SW 1271 (cell line): ENCODE measurements around the gene PTH2.

Experiments
- DNase-seq, 2 experiments: peaks; one replicate each; lab custom pipeline; 2025; lab: John Stamatoyannopoulos, UW

Gene PTH2

DNA sequence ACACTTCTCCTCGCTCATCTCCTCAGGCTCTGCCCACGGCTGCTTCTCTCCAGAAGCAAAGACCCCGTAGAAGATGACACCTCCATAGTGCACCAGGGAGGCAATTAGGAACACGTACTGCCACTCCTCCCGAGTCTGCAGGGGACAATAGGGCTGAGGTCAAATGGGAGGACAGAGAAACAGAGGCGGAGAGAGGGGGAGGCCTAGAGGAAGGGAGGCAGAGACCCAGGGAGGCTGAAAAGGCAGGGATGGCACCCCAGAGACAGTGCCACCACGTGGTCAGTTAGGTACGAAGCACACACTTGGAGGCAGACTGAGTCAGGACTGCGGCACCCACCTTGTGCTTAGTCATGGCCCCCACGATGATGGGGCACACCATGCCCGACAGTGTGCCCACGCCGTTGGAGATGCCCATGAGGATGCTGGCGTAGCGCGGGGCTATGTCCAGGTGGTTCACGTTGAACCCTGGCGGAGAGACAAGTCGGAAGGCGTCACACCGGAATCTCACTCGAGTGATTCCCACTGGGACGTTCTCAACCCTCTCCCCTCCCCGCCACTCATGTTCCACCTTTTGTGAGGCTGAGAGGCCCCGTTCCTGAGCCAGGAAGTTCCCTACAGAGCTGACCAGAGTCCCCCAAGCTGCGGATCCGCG lies 7.6 kb upstream of the PTH2 start:
- no peak for DNase-seq

DNA sequence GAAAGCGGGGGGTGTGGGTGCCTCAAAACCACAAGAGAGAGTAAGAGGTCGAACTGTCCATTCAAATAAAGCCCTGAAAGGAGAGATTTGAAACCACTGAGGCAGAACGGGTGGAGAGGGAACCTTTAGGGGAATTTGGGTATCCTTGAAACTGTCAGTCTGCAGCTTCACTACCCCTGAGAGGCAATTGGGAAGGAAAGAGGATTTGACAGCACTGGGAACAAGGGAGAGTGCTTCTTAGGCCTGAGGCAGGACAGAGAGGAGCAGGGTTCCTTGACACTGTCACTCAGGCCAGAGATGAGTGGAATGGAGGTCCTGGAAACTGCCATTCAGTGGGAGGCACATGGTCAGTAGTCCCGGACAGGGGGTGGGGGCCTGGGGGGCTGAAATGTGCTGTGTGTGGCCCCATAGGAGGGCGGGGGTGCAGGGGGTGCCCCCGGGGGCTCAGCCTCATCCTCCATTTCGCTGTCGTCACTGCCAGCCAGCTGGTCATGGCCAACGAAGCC lies 7.0 kb upstream of the PTH2 start:
- no peak for DNase-seq

DNA sequence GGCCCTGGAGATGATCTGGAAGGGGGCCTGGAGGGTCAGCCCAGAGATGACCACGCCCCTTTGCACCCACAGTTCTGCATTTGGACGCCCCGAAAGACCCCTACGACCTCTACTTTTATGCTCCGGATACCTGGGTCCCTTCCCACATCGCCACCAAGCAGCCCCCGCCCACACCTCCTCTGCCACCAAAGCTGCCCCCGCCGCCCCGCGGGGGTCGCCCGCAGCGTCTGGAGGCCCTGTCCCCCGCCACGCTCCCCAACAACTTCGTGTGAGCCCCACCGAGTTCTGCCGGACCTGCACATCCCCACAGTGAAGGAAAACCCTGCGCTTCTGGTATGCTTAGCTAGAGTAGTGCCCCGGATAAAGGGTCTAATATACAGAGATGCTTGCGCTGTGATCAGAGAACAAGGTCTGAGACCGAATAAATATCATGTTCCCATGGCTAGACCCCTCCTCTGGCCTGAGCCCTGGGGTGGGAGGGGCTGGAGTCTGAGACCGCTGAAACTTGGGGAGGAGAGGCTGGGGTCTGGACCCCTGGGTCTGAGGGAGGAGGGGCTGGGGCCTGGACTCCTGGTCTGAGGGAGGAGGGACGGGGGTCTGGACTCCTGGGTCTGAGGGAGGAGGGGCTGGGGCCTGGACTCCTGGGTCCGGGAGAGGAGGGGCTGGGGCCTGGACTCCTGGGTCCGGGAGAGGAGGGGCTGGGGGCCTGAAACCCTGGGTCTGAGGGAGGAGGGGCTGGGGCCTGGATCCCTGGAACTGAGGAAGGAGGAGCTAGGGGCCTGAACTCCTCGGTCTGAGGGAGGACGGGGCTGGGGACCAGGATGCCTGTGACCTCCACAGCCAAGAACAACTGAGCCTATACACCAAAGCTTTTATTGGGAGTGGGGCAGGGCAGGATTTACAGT lies 5.6 kb upstream of the PTH2 start:
- no peak for DNase-seq

DNA sequence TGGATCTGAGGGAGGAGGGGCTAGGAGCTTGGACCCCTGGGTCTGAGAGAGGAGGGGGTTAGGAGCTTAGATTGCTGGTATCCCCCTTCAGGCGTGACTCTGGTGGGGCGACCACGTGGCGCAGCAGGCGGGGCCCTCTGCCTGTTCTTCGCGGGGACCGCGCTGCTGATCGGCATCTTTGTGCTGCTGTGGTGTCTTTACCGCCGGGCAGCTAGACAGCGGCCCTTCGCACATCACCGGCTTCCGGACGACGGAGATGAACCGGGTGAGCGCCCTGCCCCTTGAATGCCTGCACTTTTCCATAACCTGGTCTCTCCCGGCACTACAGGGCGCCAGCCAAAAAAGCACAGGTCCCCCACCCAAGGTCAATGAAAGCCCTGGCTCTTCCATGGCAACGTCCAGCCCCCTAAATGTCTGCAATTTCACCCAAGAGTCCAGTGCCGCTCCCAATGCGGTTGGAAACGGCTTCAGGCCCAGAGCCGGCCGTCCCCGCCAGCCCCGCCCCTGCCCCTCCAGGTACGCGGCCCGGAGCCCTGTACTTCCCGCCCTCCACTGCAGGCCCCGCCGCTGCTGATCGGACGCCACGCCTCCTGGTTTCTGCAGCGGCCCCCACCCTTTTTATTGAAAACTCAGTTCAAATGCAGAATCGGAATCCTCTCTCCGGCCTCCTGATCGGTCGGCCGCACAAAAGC lies 4.8 kb upstream of the PTH2 start:
- no peak for DNase-seq

DNA sequence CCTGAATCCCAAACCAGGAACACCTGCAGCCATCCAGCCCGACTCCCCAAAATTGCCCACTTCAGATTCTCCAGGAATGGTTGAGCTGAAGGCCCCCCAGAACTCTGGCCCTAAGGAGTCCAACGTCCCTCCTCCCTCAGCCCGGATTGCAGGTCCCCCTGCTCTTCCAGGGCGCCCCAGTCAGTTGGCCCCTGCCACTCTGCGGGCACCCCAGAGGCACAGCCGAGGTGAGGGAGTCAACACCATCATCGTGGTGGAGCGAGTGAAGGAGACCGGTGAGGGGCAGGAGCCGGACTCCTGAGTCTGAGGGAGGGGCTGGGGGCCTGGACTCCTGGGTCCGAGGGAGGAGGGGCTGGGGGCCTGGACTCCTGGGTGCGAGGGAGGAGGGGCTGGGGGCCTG lies 4.1 kb upstream of the PTH2 start:
- DNase-seq, result no peak

DNA sequence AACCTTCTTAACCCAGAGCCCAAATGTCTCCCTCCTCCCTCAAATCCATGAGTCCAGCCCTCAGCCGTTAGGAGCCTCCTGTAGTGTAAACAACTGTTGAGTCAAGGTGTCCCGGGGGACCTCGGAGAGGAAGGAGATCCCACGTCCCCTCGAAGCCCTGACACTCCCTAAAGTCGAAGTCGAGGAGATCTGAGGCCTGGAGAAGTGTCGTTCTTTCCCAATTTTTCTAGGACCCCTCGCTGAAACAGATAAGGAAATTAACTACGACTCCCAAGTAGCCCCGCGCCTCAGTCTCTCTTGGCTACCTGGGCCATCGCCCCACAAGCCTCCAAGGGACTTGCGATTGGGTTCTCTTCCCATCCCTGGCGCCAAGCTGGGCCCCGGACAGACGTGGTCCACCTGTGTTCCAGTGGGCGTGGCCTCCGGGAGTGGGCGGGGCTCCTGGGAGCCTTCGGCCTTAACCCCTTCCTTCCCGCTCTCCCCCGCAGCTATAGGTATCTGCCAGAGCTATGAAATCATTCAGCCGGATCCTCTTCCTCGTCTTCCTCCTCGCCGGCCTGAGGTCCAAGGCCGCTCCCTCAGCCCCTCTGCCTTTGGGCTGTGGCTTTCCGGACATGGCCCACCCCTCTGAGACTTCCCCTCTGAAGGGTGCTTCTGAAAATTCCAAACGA lies 2.8 kb upstream of the PTH2 start:
- DNase-seq, result no peak

DNA sequence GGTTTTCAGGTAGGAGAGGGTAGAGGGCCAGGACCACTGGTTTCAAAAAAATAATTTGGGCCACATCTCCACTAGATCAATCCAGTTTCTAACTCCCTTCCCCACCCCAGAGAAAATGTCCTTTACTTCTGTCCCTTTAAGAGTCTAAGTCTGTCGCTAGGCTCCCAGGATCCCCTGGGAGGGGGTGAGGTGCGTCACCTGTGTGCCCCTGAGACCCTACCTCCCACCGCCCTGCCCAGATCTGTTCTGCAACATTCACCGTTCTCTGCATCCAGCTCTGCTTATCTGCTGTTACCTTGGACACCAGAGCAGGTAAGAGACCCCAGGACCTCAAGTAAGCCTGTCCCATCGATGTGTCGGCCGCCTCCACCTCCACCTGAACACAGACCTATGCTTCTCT lies 1.9 kb upstream of the PTH2 start, which contains the start of gene GFY:
Gene GFY, plus strand, starts transcription at position 211 of the 400 bp plus-strand sequence. CDS start 1,043 bp downstream, outside the sequence.
- DNase-seq, result no peak

DNA sequence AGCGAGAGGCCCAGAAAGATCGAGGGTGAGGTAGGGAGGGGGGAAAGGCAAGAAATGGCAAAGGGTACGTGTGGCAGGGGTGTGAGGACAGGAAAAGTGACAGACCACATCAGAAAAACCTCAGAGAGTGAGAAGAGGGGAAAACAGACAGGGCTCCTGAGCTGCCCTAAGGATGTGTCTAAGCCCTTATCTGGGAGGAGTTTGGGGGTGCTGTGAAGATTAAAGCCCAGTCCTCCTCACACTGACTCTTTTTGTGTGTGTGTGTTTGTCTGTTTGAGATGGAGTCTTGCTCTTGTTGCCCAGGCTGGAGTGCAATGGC lies 703 bp upstream of the PTH2 start:
- DNase-seq, result no peak

DNA sequence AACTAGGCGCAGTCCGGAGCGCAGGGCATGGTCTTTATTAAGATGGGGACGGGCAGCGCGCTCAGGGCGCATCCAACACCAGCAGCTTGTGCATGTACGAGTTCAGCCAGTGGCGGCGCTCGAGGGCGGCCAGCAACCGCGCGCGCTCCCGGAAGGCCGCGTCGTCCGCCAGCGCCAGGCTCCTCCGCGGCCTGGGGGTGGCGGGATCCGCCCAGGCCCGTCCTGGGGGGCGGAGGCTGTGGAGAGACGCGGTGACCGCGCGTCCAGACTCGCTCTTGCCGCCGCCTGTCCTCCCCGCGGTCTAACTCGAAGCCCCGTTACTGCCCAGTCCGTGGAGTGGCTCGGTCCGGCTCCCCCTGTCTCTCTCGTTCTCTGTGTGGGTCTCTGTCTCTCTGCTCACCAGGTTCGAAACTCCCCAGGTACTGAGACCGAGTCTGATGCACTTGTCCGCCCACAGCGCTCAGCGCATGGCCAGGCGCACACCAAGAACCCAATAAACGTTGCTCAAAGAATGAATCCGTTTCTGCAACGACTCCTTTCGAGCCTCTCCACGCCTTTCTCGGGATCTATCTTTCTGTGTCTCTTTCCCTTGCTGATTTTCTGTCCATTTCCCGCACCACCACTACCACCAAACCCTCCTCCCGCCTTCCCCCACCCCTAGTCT lies 702 bp downstream of the PTH2 start:
- no peak for DNase-seq

DNA sequence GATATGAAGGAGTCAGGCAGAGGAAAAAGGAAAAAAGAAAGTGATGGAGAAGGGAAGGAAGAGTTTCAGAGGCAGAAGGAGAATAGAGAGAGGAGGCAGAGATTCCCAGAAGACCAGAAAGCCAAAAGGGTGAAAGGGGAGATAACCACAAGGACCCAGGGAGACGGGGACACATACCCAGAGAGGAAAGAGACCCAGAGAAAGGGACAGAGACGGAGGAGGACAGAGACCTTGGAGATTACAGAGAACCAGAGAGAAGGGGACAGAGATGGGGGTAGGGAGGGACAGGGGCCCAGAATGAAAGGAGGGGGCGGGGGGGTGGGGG lies 1.4 kb downstream of the PTH2 start:
- DNase-seq, result no peak

DNA sequence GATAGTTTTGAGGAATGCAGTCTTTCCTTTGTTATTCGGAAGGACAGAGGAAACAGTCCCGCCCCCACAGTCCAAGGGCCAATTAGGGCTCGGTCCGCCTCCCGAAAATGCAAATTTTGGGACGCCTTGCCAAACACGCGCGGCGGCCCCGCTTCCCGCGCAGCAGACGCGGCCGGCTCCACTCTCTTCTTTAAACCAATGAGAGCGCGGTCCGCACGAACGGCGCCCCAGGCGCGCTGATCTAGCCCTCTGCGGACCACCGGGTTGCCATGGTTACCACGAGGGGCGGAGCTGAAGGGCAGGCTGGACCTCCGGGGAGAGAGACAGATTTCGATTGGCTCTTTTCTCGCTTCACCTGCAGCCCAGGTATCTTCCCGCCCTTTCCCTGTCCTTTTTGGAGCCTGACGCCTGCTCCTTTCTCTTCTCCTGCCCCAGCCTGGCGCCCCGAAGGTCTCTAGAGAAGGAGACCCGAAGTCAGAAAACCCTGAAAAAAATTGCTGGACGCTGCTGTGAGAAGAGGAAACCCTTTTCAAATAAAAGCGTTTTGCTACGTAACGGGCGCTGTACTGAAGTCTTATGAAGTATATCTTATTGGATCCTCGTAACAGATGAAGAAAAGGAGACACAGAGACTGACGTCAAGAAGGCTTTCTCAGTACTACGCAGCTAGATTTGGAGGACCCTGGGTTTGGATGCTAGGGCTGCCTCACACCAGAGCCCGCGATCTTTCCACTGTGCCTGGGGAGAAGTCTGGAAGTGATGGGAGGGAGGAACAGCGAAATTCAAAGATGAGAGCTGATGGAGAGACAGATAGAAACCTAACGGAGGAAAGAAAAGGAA lies 2.0 kb downstream of the PTH2 start:
- no peak for DNase-seq

DNA sequence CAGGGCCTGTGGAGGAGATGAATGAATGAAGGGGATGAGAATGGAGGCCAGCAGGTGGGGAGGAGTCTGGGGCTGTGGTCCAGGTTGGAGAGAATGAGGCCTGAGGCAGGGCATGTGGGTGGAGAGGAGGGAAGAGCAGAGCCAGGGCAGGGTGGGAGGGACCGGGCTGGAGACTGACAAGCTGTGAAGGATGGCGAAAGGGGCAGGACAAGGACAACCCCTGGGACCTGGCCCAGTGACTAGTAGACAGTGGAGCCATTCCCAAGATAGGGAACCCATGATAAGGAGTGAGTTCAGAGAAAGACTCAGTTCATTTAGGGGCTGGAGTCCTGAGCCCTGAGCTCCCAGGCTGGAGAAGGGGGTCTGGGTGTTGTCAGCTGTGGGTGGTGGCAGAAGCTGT lies 3.0 kb downstream of the PTH2 start:
- no peak for DNase-seq

DNA sequence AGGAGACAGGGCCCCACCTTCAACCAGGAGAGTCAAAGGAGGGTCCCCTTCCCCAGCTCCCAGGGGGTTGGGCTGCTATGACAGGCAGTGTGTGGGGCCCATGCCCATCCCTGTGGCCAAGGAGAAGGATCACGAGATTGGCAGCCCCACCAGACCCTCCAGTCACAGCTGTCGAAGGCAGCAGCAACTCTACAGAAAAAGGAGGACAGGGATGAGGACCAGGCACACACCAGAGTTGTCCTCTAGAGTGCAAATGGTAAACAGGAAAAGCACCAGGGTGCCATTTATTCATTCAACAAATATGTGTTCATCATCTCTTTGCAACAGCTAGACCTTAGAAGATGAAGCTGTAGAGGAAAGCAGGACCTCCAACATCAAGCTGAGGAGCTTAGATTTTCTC lies 4.1 kb downstream of the PTH2 start:
- no peak for DNase-seq

DNA sequence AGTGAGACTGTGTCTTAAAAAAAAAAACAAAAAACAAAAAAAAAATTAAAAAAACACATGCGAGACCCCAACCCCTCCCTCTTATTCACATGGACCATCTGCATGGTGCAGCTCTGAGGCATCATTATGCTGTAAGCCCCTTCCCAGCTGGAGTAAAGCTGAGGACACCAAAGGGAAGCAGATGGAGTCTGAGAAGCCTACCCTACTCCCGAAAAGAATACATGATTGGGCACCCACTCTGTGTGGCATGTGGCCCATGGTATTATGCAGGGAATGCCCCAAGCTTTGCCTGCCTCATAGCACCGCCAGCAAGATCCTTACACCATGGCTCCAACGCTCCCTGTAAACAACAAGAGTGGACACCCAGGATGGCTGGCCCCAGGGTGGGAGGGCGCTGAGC lies 4.7 kb downstream of the PTH2 start:
- no peak for DNase-seq

DNA sequence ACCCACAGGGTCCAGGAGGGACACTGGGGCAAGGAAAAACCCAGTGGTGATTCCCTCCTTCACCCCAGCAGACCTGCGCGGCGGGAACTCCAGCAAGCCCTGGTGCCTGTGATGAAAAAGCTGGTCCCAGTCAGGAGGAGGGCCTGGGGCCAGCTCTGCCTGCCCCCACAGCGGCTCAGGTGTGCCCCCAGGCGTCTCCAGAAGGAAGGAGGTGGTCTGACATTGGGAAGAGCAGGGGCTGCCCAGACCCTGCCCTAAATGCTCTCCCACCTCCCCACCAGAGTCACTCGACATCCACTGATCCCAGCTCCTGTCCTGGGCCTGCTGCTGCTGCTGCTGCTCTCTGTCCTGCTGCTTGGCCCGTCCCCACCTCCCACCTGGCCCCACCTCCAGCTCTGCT lies 6.2 kb downstream of the PTH2 start:
- DNase-seq, result no peak

DNA sequence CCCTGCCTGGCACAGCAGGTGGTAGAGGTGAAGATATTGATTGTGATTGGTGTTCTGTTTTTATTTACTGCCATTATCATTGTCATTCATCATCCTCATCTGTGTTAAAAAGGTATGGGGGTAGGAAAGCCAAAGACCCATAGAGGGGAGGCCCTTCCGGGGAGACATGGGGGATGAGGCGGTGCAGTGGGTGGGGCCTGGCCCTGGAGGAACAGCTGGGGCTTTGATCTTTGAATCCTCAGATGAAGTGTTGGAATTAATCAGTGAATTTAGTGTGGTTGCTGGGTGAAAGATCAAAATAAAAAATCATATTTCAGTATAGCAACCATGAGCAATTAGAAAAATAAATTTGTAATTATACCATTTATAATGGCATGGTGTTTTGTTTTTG lies 7.4 kb downstream of the PTH2 start:
- no peak for DNase-seq

DNA sequence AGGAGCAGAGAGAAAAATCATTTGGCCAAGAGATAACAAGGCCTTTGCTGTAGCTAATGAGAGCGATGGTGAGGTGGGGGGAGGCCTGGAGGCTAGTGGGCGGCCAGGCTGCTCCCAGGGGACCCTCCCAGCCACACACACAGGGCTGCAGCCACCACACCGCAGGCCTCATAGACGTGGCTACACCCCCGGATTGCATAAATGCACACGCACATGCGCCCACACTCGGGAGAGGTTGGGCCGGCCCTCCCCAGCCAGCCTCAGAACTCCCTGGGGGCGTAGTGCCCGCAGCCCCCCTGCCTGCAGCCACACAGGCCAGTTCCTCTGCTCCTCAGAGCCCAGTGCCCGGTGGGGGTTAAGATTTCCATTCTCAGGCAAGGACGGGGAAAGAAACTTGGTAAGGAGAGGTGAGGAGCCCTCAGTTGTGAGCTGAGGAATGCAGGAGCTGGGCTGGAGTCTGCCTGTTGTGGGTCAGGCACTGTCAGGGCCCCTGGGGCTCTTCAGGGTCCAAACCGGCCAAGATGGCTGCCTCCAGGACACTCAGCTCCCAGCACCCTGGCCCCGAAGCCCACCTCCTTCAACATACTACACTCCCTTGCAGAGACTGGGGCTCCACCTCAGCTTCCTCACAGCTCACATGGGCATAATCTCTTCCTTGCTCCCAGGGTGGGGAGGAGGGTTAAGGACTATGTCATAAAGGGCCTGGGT lies 8.0 kb downstream of the PTH2 start:
- no peak for DNase-seq

DNA sequence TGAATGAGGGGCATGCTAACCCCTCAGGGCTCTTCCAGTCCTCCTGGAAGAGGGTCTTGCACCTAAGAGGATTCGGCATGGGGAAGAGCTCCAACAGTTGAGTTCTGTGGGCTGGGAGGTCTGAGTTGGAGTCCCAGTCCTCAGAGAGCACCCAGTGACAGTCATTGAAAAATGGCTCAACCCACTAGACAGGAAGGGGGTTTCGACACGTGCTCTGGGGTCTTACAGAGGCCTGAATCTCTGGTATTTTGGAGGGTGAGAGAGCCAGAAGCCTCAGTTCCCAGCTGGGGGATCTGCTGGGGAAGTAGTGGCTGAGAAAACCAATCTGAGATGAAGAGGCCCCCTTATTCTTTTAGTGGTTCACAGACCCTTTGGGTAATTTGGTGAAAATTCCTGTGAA lies 9.0 kb downstream of the PTH2 start:
- no peak for DNase-seq

DNA sequence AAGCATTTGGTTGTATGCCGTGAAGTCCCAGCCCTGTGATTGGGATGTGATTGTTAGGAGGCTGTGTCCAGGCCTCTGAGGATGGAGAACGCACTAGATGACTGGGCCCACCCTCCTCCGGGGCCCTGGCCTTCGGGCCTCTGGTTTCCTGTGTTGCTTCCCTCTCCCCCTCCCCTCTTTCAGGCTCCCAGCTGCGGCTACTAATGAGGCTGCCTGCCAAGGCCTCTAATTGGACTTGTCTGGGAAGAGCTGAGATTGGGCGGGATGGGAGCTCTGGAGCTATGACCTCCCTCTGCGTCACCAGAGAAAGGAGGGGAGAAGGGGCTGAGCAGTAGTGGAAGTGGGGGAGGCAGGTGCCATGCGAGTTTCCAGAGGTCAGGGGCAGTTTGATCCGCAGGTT lies 9.9 kb downstream of the PTH2 start:
- DNase-seq, result no peak

DNA sequence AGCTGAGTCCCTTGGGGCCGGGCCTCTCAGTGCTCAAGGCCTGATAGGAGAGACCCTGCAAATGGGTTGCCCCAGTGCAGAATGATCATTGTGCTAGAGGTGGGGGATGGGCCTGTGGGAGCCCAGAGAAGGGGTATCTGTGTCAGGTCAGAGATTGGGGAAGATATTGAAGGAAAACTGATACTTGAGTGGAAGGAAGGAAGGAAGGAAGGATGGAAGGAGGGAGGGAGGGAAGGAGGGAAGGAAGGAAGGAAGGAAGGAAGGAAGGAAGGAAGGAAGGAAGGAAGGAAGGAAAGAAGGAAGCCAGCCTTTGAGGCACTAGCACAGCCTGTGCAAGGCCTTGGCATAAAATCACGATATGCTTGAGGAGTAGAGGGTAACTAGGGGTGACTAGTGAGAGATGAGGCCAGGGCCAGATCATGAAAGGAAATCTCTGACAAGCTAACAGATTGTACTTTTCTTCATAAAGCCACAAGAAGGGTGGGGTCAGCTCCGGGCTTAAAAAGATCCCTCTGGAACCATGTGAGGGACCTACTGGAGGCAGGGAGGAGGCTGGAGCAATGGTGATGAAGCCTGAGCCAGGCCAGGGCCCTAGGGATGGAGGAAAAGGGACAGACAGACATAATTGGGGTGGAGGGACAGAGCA lies 11.4 kb downstream of the PTH2 start:
- no peak for DNase-seq
